CD4-positive, alpha-beta T cell treated with Interleukin-21 for 1 hour (primary cell): ENCODE measurements around the gene ANGEL2.
"Not testable (repeated sequence)": the region's sequence is repeated elsewhere in the genome, so short reads cannot be mapped to it uniquely, and the experiment has no call there.

Experiments
- DNase-seq: peaks from one replicate; pipeline ENCODE4 v3.0.0-alpha.2; 2020

The ANGEL2 gene

DNA sequence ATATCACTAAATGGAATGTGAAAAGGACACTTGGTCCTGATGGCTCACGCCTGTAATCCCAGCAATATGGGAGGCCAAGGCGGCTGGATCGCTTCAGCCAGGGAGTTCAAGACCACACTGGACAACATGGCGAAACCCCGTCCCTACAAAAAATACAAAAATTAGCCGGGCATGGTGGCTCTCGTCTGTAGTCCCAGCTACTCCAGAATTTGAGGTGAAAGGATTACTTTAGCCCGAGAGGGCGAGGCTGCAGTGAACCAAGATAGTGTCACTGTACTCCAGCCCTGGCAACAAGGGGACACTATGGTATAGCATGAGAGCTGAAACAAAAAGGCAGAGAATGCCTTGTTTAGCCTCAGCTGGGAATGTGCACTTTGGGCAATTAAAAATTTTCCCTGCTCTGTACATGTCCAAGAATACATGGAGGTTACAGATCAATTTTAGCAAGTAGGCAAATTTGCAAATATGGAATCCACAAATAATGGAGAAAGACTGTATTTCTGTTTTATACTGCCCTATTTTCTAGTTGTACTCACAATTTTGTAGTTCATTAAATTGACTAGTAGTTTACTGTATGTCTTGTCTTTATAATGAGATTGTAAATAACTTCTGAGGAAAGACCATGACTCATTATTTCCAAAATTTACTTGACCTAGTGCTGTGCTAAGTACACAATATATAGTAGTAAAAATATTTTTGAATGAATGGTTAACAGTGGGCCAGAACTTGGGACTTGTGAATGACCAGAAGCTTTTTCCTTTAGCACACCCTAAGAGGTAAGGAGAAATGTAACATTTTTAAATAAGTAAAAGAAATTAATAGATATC is 2.0 kb upstream of the ANGEL2 start:
- no peak for DNase-seq

DNA sequence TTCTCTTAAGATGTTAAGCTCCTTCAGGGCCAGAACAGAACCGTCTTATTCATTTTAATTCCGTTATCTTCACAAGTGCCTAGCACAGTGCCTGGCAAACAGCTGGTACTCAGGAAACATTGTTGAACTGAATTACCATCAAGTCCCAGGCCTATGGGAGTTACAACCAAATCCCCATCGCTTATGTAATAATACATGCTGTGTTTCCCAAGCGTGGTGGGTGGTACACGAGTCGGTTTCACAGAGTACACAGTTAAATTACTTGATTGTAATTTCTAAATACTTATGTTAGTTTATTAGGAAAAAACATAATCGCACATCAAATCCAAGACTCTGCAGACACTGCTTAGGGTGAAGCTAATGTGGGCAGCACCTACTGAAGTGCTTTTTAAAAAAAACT is 1.0 kb downstream of the ANGEL2 start:
- DNase-seq = no peak

DNA sequence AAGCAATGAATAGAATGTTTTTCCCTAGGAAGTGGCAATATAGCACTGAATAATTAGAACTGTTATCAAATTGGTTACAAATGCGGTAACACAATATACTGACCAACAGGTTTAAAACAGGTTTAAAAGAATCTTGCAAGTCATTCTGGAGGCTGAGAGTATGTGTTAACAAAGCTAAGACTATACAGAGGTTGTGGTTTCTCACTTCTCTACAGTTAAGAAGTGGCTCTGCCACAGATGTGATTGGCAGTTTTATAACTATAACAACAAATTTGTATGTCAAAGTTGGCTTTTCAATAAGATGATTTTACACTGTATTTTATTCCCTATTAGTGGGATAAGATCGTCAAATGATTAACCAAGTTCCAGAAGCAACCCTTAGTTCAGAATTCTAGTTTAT is 7.1 kb downstream of the ANGEL2 start:
- DNase-seq = no peak

DNA sequence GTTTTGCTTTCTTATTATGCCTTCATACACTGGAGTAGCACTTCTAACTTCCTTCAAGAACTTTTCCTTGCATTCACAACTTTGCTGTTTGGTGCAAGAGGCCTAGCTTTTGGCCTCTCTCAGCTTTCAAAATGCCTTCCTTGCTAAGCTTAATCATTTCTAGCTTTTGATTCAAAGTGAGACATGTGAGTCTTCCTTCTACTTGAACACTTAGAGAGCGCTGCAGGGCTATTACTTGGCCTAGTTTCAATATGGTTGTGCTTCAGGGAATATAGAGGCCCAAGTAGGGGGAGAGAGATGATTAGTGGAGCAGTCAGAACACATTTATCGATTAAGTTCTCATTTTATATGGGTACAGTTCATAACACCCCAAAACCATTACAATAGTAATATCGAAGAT is 12.4 kb downstream of the ANGEL2 start:
- DNase-seq = no peak

DNA sequence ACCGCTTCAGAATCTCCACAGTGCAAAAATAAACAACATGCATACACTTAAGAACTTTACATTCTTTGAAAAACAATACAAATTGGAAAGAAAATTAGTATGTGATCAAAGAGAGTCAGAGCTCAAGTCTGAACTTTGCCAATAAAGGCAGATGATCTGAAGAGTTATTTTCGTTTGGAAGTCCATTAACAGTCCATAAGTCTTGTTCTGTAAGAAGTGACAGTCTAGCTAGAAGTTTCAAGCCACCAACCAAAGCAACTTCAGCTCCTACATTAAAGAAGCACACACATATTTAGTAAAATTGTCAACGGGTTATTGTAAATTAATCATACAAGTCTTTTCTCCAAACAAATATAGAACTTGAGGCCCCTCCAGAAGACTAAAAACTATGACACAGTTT is 20.7 kb downstream of the ANGEL2 start:
- no peak for DNase-seq

DNA sequence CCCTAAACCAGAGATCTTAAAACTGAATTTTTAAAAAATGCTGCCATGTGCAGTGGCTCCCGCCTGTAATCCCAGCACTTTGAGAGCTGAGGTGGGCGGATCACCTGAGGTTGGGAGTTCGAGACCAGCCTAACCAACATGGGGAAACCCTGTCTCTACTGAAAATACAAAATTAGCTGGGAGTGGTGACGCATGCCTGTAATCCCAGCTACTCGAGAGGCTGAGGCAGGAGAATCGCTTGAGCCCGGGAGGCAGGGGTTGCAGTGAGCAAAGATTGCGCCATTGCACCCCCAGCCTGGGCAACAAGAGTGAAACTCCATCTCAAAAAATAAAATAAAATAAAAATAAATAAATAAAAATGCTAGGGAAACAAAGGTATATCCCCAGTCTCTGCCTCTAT is 21.7 kb downstream of the ANGEL2 start:
- not testable (repeated sequence) for DNase-seq

DNA sequence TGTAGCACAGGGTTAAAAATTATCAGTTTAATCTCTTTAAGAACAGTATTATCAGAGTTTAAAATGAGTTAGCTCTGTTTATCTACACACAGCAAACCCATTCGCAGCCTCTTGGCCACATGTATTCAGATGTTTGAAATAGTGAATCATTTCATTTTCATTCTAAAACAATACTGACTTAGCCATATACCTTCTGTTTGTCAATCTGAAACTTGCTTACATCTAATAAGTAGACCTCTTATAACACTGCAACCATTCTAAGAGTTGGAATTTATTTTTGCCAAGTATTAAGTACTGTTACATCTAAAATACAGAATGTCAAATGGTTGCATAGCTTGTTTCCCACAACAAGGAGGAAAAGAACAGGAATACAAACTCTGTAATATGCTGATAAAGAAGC is 25.4 kb downstream of the ANGEL2 start:
- no peak for DNase-seq

DNA sequence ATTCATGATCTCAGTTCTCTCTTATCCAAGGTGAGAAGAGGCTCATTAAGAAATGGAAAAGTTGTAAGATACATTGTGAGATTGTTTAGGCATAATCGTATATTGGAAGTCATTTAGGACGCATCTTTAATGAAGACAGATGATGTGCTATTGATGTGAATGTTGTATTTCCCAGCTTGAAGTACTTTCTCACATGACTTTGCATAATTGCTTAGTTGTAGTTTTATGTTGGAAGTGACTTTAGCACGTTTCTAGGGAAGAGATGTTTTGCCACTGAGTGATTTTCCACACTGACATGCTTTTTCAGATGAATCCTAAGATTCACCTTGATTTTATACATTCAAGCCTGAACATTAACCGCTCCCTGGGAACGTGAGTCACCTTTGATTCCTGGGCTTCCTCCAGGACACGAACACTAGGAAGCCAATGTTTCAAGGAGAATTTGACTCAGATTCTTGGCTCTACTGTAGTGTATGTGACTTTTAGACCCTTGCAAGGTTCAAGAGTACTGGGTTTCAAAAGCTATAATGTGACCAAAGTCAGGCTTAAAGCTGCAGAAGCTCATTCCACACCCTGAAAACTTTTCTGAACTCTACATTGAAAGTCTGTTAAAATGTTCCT is 27.9 kb downstream of the ANGEL2 start:
- DNase-seq = no peak

DNA sequence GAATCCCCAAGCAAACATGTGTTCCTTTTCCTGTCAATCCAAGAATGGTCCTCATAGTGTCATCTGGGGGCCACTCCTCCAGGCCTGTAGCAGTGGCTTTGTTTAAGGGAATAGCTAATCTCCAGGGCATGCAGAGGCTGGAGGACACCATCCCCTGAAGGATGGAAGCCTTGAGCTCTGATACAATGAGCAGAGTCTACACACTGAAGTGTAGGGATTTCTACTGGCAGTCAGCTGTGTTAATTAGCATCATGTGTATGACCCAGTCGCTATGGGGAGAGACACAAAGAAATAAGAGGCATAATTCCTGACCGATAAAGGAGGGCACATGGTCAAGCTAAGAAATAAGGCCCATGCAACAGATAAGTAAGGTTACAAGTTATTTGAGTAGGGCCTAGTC is 29.1 kb downstream of the ANGEL2 start:
- DNase-seq = no peak

DNA sequence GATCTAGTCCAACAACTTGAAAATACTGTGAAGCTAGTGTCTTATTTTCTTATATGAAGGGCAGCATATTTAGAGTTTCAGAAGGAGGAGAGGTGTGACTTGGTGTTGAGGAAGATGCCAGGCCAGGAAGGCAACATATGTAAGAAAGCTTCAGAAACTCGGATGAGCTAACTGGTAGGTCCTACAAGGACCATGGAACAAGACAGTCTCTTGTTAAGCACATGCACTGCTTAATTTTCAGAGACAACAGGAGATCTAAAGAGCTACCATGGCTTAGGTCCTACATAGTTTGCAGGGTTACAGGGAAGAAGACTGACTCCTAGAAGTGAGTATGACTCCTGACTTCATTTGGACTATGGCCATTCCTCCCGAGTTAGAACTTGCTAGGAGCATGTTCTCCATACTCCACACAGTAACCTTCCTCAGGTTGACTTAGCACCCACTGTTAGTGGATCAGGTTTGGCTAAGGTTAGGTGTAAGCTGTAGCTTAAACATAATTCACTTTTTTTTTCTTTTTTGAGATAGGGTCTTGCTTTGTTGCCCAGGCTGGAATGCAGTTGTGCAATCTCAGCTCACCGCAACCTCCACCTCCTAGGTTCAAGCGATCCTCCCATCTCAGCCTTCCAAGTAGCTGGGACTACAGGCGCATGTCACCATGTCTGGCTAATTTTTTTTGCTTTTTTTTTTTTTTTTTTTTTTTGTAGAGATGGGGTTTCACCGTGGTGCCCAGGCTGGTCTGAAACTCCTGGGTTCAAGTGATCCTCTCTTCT is 31.0 kb downstream of the ANGEL2 start:
- no peak for DNase-seq

DNA sequence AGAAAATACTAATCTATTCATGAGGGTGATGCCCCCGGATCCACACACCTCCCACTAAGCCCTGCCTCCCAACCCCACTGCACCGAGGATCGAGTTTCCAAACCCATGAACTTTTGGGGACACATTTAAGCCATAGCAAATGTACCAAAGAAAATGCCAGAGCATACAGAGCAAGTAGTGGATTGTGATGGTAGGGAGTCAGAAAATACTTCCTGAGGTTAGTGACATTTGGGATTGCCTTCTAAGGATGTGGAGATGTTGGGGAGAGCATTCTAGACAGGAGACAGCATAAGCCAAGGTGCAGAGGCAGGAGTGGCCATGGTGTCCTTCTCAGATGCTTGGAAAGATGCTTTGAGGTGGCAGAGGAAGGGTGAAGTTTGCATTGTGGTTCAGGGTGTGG is 32.2 kb downstream of the ANGEL2 start:
- DNase-seq = no peak

DNA sequence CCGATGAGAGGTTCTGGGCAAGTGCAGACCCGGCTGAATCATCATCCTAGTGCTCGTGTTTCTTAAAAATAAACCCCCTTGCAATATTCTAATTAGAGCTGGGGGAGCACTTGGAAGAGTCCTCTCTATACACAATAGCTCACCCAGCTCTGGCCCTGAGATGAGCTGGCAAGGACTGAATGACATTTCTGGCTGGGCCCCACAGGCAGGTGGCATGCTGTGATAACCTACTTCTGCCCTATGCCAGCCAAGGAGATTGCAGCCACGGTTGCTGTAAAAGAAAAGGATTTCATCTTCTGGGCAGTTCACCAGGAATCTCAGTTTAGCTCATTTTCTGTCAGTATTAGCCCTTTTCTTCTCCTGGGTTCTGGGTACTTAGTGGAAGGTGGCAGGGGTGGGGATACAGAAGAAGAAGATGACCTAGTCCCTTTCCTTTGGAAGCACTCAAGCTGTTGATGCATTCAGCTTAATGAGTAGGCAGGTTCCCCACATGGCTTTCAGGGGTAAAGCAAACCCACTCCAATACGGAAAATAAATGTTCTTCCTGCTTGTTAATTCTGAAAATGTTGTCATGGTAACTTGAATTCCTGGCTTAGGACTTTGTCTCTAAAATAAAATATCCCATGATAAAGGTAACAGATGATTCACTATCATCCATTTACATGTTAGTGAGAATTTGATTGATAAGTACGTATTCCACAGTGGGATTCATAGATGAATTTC is 33.1 kb downstream of the ANGEL2 start:
- no peak for DNase-seq

DNA sequence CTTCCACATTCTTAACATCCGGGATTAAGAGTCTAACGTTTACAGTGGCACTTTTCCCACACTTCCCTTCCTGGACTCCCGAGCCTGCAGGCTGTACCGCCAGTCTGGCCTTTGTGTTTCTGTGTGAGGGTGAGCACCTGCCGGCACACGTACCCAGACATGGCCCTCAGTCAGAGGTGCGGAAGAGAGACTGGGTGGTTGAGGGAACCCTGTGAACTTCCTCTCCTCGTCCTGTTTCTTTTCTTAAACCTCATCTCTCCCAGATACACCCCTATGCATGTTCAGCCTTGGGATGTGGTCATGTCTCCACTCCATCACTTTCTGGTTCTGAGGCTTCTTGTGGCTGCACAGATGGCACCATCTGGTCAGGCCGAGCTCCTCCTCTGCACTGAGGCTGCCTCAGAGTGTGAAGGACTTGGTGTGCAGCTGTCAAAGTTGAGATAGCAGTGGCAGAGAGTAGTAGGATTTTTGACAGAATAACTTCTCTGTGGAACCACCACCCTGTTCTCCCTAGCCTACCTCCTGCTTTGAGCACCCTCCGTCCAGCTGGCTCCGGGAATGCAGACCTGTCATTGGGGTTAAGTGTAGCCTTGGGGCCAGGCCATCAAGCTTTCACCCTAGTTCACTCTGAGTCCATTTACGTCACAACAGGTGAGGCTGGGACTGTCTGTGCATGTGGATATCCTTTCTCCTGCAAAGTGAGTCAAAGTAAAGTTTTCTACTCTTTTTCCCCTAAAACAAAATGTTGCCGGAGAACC is 33.9 kb downstream of the ANGEL2 start:
- DNase-seq = no peak

DNA sequence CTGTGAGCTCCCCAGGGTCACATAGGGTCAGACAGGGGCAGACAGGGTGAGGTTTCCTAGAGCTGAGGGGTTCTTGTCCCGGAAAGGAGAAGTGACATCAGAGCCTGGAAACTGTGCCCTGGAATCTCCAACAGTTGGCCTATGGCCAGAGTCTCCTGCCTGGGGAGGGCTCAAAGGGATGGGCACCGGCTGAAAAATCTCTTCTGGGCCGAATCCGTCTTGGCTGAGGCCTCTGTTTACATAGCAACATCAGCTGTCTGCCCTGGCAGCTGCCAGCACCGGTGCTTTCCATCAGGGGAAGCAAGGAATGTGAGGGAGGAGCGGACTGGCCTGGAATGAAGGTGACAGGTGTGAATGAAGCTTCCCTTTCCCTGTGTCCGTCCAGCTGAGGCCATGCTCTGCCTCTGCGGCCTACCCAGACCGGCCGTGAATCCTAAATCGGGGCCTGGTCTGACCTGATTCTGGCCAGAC is 34.6 kb downstream of the ANGEL2 start:
- DNase-seq = no peak

DNA sequence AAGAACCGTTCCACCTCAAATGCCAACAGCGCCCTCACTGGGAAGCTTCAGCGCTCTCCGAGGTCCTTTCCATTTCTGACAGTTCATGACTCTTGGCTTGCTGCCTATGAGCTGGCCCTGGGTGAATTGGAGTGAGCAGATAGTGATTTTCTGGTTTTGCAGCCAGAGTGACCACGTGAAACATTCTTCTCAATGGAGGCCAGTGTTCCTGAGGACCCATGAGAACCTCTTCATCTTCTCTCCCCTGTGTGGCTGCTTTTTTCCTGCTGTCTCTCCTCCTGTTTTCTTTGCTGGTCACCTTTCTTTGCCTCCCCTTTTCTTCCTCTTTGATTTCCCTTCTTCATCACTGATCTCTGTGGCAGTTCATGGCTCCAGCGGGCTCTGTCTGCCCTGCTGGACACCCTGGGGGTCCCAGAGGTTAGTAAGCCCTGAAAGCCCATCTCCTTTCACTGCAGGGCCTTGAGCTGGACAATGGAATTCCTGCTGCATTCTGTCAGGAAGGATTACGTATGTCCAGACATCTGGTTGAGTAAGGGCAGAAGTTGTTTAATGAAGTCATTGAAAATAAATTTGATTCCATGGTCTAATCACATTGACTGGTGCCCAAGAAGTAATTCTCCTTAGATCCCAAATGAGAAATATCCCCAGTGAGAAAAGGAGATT is 35.4 kb downstream of the ANGEL2 start:
- DNase-seq = no peak

DNA sequence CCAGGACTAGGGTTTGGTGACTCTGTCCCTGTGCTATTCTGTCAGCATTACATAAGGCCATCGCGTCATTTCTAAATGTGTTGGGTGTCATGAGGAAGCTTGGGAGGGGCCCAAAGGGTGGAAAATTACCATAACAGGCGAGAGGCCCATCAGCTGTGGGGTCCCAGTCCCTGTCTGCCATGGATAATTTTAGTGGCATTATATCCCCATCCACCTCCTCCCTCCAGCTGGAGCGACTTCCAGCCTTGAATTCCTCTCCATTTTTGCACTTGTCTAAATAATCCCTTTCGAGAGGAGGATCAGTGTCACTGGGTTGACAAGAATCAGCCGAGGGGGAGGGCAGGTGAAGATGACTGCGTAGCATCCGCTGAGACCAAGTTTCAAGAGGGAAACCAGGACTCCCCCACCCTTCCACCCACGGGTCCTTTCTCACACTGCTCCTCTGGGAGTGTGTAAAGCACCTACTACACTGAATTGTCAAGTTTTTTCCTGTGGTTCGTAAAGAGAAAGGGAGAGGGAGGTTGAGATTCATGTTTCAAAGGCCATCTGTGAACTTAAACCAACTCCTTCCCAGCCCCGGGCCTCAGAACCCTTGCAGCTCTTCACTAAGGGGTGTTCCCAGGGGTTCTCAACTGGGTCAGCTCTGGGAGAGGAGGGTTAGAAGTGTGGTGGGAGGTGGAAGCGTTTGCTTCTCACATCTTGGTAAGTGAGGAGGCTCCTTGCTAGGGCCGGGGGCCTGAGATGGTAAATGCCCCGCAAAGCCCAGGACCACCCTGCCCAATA is 36.1 kb downstream of the ANGEL2 start:
- peak; percentile 18 for DNase-seq

DNA sequence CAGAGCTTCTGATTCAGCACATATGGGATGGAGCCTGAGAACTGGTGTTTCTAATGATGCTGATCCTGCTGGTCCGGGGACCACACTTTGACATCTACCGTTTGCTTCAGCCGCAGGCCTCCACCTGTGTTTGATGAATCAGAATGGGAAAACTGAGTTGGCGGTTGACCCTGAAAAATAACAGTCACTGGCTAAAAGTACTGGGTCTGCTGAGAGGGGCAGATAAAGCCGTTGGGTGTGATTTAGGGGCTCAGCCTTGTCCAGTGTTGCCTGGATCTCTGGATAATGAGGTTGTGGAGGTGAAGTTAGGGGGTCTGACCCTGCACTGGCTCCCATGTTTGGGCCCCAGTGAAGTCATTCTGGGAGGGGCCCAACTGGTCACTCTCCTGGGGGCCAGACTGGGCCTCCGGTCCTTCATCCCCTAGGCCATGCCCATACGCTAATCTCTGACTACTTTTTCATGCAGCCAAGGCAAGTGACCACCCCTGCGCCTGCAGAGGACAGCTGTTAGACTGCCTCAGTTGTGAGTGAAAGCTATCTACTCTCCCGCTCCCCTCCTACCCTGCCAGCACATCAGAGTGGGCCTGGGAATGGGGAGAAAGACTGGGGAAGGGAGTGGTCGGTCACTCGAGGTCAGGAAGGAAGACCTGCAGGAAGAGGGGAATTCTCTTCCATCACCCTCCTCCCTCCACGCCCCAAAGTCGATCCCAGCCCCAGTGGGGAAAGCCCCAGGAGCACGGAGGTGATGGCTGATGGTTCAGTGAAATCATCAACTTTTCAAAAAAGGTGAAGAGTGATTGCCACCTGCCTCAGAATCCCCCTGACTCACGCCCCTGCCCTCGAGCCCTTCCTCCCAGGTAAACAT is 37.7 kb downstream of the ANGEL2 start:
- no peak for DNase-seq

DNA sequence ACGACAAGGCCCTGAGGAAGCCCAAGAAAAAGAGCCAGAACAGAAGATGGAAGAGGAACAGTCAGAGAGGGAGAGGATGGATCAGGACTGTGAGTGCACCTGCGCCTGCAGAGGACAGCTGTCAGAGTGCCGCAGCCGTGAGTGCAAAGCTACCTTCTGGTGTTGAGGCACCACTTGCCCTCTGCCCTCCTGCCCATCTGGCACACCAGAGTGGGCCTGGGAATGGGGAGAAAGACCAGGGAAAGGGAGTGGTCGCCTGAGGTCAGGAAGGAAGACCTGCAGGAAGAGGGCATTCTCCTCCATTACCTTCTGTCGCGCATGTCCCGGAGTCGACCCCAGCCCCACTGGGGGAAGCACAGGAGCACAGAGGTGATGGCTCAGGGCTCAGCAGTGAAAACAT is 39.1 kb downstream of the ANGEL2 start:
- DNase-seq = no peak

DNA sequence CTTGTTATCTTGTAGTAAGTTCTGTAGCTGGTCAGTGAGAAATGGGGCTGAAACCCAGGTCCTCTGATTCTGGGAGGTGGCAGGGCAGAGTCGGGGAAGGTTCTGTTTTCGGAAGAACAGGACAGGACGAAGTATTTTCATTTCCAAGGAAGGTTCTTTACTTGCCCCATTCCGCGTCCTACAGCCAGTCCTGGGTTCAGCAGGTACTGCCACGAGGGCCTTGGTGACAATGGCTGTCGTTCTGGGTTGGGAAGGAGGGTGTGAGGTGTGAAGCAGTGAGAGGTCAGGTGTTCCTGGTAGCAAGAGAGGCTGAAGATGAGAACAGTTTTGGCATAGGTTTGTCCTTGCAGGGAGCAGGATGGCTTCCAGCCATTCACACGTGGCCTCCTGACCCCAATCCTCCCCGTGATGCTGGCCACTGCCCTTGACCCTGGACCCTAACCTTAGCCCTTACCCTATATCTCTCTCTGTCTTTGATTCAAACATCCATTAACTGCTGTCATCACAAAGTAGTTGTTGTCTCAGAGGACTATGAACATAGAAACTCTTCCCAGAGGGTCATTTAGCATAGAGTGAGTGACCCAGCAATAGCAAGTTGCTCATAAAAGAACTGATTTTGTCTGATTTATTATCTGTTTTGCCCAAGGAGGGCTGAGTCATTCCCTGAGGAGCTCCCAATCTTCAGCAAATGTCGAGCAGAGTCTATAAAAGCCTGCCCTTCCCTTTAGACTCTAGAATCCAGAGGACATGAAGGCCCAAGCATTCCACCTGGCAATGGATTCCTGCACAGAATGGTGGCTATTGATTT is 40.4 kb downstream of the ANGEL2 start:
- no peak for DNase-seq
